GM12878 (cell line): ENCODE data around the gene NUDT14. TPM values are rescaled to one million over a fixed set of nuclear protein-coding genes. Genes with fewer than 3 reads are reported as not detected.

Experiments
- ATAC-seq: fragments of 200-7000 bp; cut with Tn5 transposase; 3 replicates; pipeline ENCODE4 v1.9.1; 2020; ENCODE audit warnings: mild to moderate bottlenecking, moderate library complexity
- BruUV-seq: library from RNA; stranded (reverse); fragments of 400-500 nt; replicated peaks from 2 replicates; lab custom pipeline; 2021; lab: Mats Ljungman, UMichigan
- CTCF ChIA-PET: fragments of 300-600 bp; sonication (Branson Sonifier 250); formaldehyde crosslinking; extraction: SDS; loops from one replicate; lab custom pipeline; 2021; ENCODE audit warnings: inconsistent platforms; lab: Yijun Ruan, JAX
- POLR2A ChIA-PET: fragments of 350-600 bp; formaldehyde crosslinking; extraction: SDS; loops from one replicate; lab custom pipeline; 2021; ENCODE audit warnings: inconsistent platforms; lab: Charles Lee
- RAD21 ChIA-PET: fragments of 300-600 bp; sonication (Branson Sonifier 250); formaldehyde crosslinking; loops from one replicate; lab custom pipeline; 2023; ENCODE audit warnings: antibody characterized with exemption; ENCODE audit not compliant: unreplicated experiment; lab: Charles Lee
- SMC1A ChIA-PET: fragments of 300-600 bp; sonication (Branson Sonifier 250); formaldehyde crosslinking; loops from one replicate; lab custom pipeline; 2023; ENCODE audit not compliant: unreplicated experiment, uncharacterized antibody; lab: Charles Lee
- DNase-seq: peaks from one replicate; pipeline ENCODE4 v3.0.0-alpha.2; 2011; ENCODE audit warnings: low read depth, low spot score
- FAIRE-seq: peaks from 3 replicates; lab custom pipeline; 2011; peaks lifted over from hg19 to GRCh38; lab: Jason Lieb, UNC
- H2AFZ ChIP-seq: 2 replicates; pipeline ENCODE4 v1.6.0; 2011; ENCODE audit warnings: low read depth, low read length, control low read depth; ENCODE audit not compliant: control insufficient read depth
- H3K27ac ChIP-seq: 2 replicates; pipeline ENCODE4 v1.5.1; 2011; ENCODE audit warnings: control low read depth; ENCODE audit not compliant: control insufficient read depth, insufficient read depth
- H3K27me3 ChIP-seq, 2 experiments: replicated peaks in 1 of 2; 2 replicates each; pipeline versions ENCODE4 v1.6.0 to v1.6.1; 2011; ENCODE audit warnings: low read length in 1 of 2; ENCODE audit not compliant: control insufficient read depth in 2 of 2, insufficient read depth in 2 of 2
- H3K36me3 ChIP-seq, 2 experiments: 2 replicates each; pipeline ENCODE4 v1.5.1; 2011; ENCODE audit warnings: low read length in 1 of 2; ENCODE audit not compliant: control insufficient read depth in 2 of 2, insufficient read depth in 2 of 2
- H3K4me1 ChIP-seq: 2 replicates; pipeline ENCODE4 v1.6.1; 2011; ENCODE audit warnings: mild to moderate bottlenecking, low read length, moderate library complexity, mixed read lengths; ENCODE audit not compliant: control insufficient read depth, insufficient read depth
- H3K4me2 ChIP-seq: 2 replicates; pipeline ENCODE4 v1.6.0; 2011; ENCODE audit warnings: control low read depth; ENCODE audit not compliant: control insufficient read depth, insufficient read depth
- H3K4me3 ChIP-seq: fragments of 200-600 bp; sonication (generic); 2 replicates; pipeline ENCODE4 v1.5.1; 2016
- H3K79me2 ChIP-seq: 2 replicates; pipeline ENCODE4 v1.6.0; 2011; ENCODE audit warnings: low read length; ENCODE audit not compliant: control insufficient read depth, insufficient read depth
- H3K9ac ChIP-seq: 2 replicates; pipeline ENCODE4 v1.8.0; 2011; ENCODE audit warnings: low read length, control low read depth, mixed read lengths; ENCODE audit not compliant: control insufficient read depth, insufficient read depth
- H3K9me3 ChIP-seq: replicated peaks from 3 replicates; pipeline ENCODE4 v1.5.1; 2011; ENCODE audit warnings: mild to moderate bottlenecking, low read length; ENCODE audit not compliant: control insufficient read depth, insufficient read depth
- H4K20me1 ChIP-seq: 2 replicates; pipeline ENCODE4 v1.6.0; 2011; ENCODE audit not compliant: control insufficient read depth, insufficient read depth
- EED ChIP-seq: sonication (generic); IDR thresholded peaks from 2 replicates; pipeline ENCODE4 v1.6.1; 2016; ENCODE audit warnings: antibody characterized with exemption, low read depth
- POU2F2 ChIP-seq: IDR thresholded peaks from 3 replicates; pipeline ENCODE4 v1.6.1; 2011; ENCODE audit warnings: low read depth, mild to moderate bottlenecking, low read length, borderline replicate concordance
- PRDM15 ChIP-seq: fragments of 450-650 bp; formaldehyde crosslinking; IDR thresholded peaks from 2 replicates; pipeline ENCODE4 v1.4.0; 2020; ENCODE audit warnings: mild to moderate bottlenecking, moderate library complexity
- RAD51 ChIP-seq: fragments of 450-650 bp; IDR thresholded peaks from 2 replicates; pipeline ENCODE4 v1.6.1; 2016; ENCODE audit warnings: moderate library complexity, mild to moderate bottlenecking, inconsistent platforms
- TCF3 ChIP-seq: IDR thresholded peaks from 2 replicates; pipeline ENCODE4 v1.6.1; 2012; ENCODE audit warnings: low read depth, mild to moderate bottlenecking, low read length, borderline replicate concordance; ENCODE audit not compliant: insufficient read depth
- ZNF217 ChIP-seq: fragments of 450-650 bp; IDR thresholded peaks from 2 replicates; pipeline ENCODE4 v1.6.1; 2017; ENCODE audit warnings: antibody characterized with exemption, mild to moderate bottlenecking
- WGBS: methylation state at CpG from one replicate; pipeline ENCODE4 v1.1.6; 2016; ENCODE audit warnings: low lambda C conversion rate; ENCODE audit not compliant: insufficient replicate concordance, insufficient coverage; ENCODE audit errors: missing lambda C conversion rate; 5-methylcytosine and 5-hydroxymethylcytosine counted together
- in situ Hi-C: fragments of 300-500 bp; cut with MboI; formaldehyde crosslinking; loops from 9 replicates; pipeline ENCODE4 v1.14.3; 2018; ENCODE audit warnings: mixed read lengths
- intact Hi-C: fragments of 100-400 bp; cut with micrococcal nuclease; formaldehyde crosslinking; loops from one replicate; pipeline ENCODE4 v1.14.2; 2022; ENCODE audit not compliant: unreplicated experiment
- polyA plus RNA-seq, 11 experiments: library from polyadenylated mRNA; depleted of rRNA in 4 of 11; unstranded in 6 of 11; stranded (reverse) in 5 of 11; fragments of >200 nt; fragmentation: Nextera tagmentation in 4 of 11; fragmentation: Illumina TruSeq in 1 of 11; extraction: Ambion mirVana in 4 of 11; extraction: Trizol in 1 of 11; gene quantifications; 1 replicate in 1 of 11; 2 replicates in 10 of 11; pipeline versions ENCODE4 v1.2.1 to v1.2.3, GENCODE V29; 2011 to 2016; ENCODE audit warnings: inconsistent platforms in 2 of 11, missing spikeins in 2 of 11, low read depth in 1 of 11
- total RNA-seq, 4 experiments: library from RNA; depleted of rRNA in 3 of 4; stranded (reverse); fragments of >200 nt in 3 of 4; fragmentation: Illumina TruSeq in 1 of 4; extraction: Trizol in 1 of 4; gene quantifications; 2 replicates each; pipeline versions ENCODE4 v1.2.1 to v1.2.3, GENCODE V29; 2013 to 2021
- TF ChIP-seq, protein P1 (sequence below): IDR thresholded peaks from 2 replicates; pipeline ENCODE4 v1.6.1; 2011; ENCODE audit warnings: mild to moderate bottlenecking, low read depth, low read length, moderate library complexity; ENCODE audit not compliant: insufficient replicate concordance

Gene NUDT14
- total and polyA plus RNA-seq, 10 of the 15 experiments (the other 5 are each of a cell fraction or from before 2014, with no cell fraction given), result 0.62 to 6.8 (median 4.3) TPM; not detected in 1

- H3K79me2 ChIP-seq, result no peaks in the 10 kb centered on the region
- H3K4me3 ChIP-seq, result no peak within 1 kb of the TSS; the same call in 1 of the 2 replicates
- H3K27me3 ChIP-seq, result peaks cover 2 to 3% of the 10 kb centered on the region in 2 experiments; a peak in 2 of 4 replicates
- H3K9ac ChIP-seq, result no peak within 1 kb of the TSS
- no peak for TF ChIP-seq RAD51
- TF ChIP-seq, protein P1, sequence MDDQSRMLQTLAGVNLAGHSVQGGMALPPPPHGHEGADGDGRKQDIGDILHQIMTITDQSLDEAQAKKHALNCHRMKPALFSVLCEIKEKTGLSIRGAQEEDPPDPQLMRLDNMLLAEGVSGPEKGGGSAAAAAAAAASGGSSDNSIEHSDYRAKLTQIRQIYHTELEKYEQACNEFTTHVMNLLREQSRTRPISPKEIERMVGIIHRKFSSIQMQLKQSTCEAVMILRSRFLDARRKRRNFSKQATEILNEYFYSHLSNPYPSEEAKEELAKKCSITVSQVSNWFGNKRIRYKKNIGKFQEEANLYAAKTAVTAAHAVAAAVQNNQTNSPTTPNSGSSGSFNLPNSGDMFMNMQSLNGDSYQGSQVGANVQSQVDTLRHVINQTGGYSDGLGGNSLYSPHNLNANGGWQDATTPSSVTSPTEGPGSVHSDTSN, result peak; percentile 83
- TF ChIP-seq POU2F2, result peak; percentile 98
- intact Hi-C loops, result loop anchor here (10.0 kb wide), 1 partner anchor 74 kb away; no protein-coding TSS in a partner anchor
- BruUV-seq, result no TSS peak
- H3K4me2 ChIP-seq, result peak within 1 kb of the TSS; percentile 64; the same call in 1 of the 2 replicates
- 2% methylated on average over 8 of the region's 84 CpGs for WGBS
- ChIA-PET CTCF (interaction anchor here (1.0 to 1.9 kb wide), 2 partner anchors 14 to 78 kb away, joined by 3 to 4 read pairs; no protein-coding TSS in a partner anchor), SMC1A (no interaction called here), RAD21 (no interaction called here), POLR2A (no interaction called here)
- ATAC-seq (no peak), DNase-seq (no peak), FAIRE-seq (no peak)
- no peaks in the 10 kb centered on the region for H4K20me1 ChIP-seq
- no peak within 1 kb of the TSS; the same call in 1 of the 2 replicates for H2AFZ ChIP-seq
- no peaks in the 10 kb centered on the region for H3K9me3 ChIP-seq
- in situ Hi-C loops, result no loop called here
- no peak within 1 kb of the TSS for H3K27ac ChIP-seq
- H3K4me1 ChIP-seq, result no peaks in the 10 kb centered on the region
- H3K36me3 ChIP-seq, result no peaks in the 10 kb centered on the region
Measured at GRCh38 chr14:105168496-105168978, 12.6 kb downstream of the NUDT14 start, which contains the start of gene JAG2. Gene JAG2, minus strand, starts transcription at chr14:105168776. Its CDS starts 356 bp downstream, at chr14:105168420.

DNA sequence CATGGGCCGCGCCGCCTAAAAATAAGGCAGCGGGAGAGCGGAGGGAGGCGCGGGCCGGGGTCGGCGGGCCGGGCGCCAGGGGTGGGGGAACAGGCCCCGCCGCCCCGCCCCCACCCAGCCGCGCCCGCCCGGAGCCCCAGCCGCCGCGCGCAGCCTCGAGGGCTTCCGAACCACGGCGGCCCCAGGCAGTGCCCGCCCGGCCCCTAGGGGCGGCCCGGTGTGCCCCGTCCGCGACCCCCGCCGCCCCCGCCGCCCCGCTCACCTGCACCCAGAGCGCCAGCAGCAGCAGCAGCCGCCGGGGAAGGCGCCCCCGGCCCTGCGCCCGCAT lies 13.1 kb downstream of the NUDT14 start:
- H3K27ac ChIP-seq, result no peak overlapping the region
- ChIA-PET RAD21 (no interaction called here), CTCF (no interaction called here), POLR2A (no interaction called here), SMC1A (no interaction called here)
- no TSS peak for BruUV-seq
- no peaks in the 10 kb centered on the region for H3K4me1 ChIP-seq
- H3K79me2 ChIP-seq, result no peaks in the 10 kb centered on the region
- intact Hi-C loops (loop anchor here (10.0 kb wide), 1 partner anchor 73 kb away; no protein-coding TSS in a partner anchor), in situ Hi-C loops (no loop called here)
- H3K27me3 ChIP-seq, result peaks cover 2 to 3% of the 10 kb centered on the region in 2 experiments; a peak in 2 of 4 replicates
- H3K36me3 ChIP-seq, result no peaks in the 10 kb centered on the region
- no peak for DNase-seq
- H4K20me1 ChIP-seq, result no peaks in the 10 kb centered on the region
- H3K4me3 ChIP-seq, result no peak overlapping the region
- WGBS, result 0% methylated on average over 10 of the region's 46 CpGs
- no peak overlapping the region; the same call in 1 of the 2 replicates for H2AFZ ChIP-seq
- no peak for FAIRE-seq
- no peaks in the 10 kb centered on the region for H3K9me3 ChIP-seq
- no peak for ATAC-seq
- H3K4me2 ChIP-seq, result peak overlapping the region; percentile 64; the same call in 1 of the 2 replicates
- no peak overlapping the region for H3K9ac ChIP-seq
- TF ChIP-seq EED (no peak), TCF3 (no peak), PRDM15 (CRISPR knock-in tag) (no peak), ZNF217 (no peak)
